Measurements from ENCODE around the gene NEK5.

NEK5 gene

GRCh38 chr13:51993713-51994112 lies 135.2 kb downstream of the NEK5 start:
- DNase-seq (ENCODE audit: insufficient read length, low spot score) (no peak), FAIRE-seq (no peak)

- DNase-seq (ENCODE audit: insufficient read length, low spot score): no peak
- FAIRE-seq: no peak
Observed at GRCh38 chr13:51988988-51989618, 139.8 kb downstream of the NEK5 start.

All from GM19239 (cell line).